SIG-M5 treated with dmso at 0.1 percent for 504 hours (cell line): ENCODE data around the gene SH2D6.
"Not testable (repeated sequence)": the region's sequence is repeated elsewhere in the genome, so short reads cannot be mapped to it uniquely, and the experiment has no call there.

Experiments
- DNase-seq: peaks from one replicate; lab custom pipeline; 2025; ENCODE audit not compliant: unreplicated experiment; lab: John Stamatoyannopoulos, UW

Gene SH2D6

DNA sequence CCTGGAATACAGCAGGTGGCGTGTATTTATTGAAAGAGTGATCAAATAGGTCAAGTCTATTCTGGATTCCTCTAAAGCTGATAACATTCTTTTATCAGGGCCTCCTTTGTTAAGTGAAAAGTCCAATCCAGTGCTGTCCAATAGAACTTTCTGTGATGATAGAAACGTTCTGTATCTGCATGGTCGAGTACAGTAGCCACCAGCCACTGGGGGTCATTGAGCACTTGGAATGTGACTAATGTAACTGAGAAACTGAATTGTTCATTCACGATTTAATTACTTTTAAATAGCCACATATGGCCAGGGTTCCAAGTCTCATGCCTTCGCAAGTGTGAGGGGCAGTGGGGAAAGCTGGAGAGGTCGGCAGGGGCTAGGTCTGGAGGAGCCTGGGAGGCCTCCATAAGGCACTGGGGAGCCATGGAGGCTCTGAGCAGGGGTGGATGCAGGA lies 20.5 kb downstream of the SH2D6 start:
- no peak for DNase-seq

DNA sequence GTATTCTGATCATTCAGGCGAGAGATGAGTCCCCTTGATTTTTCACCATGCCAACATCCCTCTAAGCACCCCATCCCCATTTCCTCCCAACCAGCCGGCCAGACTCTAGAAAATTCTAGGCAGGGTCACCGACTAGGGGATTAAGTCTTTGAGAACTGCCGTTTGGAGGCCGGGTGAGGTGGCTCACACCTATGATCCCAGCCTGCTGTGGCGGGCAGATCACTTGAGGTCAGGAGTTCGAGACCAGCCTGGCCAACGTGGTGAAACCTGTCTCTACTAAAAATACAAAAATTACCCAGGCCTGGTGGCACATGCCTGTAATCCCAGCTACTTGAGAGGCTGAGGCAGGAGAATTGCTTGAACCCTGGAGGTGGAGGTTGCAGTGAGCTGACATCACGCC lies 21.1 kb downstream of the SH2D6 start:
- DNase-seq = not testable (repeated sequence)

DNA sequence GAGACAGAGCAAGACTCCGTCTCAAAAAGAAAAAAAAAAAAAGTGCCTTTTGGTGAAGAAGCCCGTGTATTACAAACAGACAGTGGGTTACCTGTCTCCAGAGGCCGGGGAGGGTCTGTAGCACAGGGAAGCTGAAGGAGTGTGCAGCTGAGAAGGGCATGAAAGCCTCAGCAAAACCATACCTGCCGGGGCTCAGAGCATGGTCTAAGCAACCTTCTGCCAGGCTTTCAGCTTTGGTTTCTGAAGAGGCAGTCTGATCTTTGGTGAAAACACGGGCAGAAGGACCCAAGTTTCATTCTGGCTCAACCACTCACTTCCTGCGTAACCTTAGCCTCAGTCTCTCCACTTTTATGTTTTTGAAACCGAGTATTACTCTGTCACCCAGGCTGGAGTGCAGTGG lies 21.5 kb downstream of the SH2D6 start:
- no peak for DNase-seq

DNA sequence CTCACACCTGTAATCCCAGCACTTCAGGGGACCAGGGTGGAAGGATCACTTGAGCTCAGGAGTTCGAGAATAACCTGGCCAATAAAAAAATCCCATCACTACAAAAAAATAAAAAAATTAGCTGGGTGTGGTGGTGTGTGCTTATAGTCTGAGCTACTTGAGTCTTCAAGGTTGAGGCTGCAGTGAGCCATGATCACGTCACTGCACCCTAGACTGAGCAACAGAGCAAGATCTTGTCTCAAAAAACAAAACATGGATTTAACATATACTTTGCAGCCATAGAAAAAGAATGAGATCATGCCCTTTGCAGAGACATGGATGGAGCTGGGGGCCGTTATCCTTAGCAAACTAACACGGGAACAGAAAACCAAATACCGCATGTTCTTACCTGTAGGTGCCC lies 22.2 kb downstream of the SH2D6 start:
- DNase-seq = no peak

DNA sequence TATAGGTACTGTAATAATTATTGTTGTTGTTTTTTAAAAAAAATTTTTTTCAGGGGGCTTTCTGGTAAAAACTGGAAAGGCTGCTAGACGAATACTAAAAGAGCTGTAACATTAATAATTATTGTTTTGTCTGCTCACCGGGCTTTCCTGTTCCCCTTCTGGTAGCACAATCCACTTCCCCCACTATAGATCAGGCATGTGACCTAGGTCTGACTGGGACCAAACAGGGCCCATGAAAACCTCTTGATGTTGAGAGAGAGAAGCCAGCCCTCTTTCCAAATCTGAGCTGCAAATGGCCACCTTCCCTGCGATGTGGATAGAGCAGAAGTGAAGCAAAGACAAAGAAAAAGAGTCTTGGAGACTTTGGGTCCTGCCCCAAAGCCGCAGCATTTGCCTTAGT lies 23.4 kb downstream of the SH2D6 start:
- DNase-seq = no peak

DNA sequence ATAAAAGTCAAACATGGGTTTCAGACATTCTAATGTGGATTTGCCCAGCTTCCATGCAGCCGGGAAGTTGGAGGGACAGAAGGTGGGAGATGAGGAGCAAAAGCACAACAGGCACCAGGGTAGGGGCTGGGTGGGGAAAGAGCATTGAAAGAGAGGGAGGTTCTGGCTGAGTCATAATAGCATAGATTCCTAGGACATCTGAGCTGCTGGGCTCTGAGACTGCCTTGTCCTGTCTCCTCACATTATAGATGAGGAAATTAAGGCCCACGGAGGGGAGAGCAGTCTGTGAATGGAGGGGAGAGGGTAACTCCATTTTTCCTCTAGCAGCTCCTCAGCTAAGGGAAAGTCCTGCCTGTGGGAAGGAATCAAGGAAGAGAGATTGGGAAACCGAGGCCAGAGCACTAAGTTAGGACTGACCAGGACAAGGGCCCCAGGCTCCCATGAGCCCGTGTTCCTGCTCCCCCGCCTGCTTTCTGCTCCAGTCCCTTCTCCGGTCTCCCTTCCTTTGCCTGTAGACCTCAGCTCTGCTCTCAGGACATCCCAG lies 26.2 kb downstream of the SH2D6 start:
- no peak for DNase-seq

DNA sequence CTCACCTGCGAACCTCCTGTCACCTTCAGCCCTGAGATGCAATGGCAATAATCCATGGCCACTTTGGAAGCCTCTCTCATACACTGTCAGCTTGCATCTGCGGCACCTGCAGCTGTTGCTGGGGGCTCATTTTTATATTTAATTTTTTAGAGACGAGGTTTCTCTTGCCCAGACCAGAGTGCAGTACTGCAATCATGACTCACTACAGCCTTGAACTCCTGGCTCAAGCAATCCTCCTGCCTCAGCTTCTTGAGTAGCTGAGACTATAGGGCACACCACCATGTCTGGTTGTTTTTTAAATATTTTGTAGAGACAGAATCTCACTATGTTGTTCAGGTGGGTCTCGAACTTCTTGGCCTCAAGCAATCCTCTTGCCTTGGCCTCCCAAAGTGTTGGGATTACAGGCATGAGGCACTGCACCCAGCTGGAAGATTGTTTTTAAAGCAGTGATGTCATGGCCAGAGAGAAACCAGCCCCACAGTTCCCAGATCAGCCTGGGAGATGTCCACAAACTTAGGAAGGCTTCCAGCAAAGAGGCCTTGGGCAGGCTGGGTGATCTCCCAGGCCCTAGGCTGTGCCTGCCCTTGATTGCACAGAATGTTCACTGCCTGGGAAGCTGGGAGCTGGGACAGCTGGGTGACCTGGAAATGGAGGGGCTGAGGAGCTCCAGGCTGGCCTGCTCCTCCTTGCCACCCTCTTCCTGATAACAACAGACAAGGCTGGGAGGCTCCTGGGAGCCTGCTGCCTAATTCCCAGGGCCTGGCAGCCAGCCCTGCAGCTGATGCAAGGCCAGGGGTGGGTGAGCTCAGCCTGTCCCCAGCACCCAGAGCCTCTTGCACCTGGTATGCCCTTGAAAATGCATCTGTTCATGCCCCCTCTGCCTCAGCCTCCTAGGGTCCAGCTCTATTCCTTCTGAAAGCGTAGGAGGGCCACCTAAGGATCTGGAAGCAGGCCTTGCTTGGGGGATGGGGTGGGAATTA lies 27.1 kb downstream of the SH2D6 start:
- DNase-seq = no peak

DNA sequence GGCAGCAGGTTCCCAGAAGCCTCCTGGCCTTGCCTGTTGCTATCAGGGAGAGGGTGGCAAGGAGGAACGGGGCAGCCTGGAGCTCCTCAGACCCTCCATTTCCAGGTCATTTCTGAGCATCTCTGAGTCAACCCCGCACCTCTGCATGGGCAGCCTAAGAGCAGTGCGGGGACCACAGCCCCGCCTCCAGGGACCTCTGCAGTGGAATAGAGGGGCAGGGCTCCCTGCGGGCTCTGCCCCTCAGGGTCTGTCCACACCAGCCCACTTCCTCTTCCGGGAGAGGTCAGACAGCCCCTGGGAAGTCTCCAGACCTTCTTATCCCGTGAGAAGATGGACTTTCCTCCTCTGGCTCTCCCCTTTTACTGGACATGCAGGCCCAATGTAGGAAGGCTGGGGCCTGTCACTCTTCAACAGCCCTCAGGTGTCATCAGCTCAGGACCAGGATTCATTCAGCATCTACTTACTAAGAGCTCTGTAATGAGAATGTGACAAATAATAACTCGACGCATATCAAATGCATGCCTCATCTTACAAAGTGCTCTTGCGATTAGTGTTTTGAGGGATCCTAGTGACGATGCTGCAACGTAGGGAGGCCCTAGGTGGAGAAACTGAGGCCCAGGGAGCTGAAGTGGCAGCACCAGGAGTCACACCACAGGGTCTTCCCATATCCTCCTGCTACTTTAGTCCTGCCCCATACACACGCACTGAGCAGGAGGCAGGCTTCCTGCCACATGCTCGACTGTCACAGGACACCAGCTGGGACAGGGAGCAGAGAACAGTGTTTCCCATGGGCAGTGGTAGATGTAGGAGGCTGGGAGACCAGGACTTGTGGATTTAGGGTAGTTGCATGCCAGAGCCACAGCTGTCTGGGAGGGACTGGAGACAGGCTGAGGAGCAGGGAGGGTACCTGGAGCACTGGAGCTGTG lies 28.0 kb downstream of the SH2D6 start:
- DNase-seq = no peak

DNA sequence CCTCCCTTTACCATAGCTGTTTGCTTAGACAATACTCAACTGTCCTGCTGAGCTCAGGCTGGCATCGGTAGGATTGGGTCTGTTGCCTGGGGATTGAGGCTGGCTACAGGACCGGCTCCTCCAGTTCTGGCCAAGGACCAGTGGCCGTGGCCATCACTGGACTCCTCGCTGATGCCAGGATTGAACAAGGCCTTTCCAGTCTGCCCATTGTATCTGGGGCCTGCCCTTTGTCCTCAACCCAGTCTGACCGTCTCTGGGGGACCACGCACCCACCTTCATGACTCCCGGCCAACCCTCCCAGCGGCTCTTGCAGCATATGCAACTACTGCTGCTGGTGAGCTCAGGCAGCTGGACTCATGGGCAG lies 28.7 kb downstream of the SH2D6 start:
- no peak for DNase-seq

DNA sequence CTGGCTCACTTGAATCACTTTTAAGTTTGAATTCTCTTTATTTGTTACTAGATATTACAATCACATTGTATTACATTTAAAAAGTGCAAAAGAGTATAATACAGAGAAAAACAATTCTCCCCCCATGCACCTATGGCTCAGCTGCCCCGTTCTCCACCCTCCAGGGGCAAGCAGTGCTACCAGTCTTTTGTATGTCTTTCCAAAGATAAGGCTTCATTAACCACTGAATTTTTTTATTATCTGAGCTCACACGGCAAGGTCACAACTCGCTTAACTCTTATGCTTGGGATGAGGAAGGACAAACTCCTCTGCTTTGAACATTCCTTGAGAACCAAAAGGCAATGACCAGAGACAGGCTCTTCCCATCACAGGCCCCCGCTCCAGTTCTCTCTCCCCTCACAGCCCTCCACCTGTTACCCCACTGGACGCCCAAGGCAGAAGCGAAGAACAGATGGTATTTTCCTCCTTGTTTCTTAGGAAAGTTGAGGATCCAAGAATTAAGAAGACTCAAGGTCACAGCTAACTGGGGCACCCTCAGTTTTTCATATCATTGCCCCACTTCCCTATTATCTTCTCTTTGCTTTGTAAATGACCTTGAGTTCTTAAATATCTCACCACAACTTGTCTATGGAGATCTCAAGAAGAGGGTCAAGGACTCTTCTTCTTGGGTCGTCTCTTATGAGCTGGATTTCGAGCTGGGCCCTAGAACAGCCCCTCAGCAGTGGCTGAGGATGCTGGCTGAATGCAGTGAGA lies 30.1 kb downstream of the SH2D6 start:
- DNase-seq = no peak

DNA sequence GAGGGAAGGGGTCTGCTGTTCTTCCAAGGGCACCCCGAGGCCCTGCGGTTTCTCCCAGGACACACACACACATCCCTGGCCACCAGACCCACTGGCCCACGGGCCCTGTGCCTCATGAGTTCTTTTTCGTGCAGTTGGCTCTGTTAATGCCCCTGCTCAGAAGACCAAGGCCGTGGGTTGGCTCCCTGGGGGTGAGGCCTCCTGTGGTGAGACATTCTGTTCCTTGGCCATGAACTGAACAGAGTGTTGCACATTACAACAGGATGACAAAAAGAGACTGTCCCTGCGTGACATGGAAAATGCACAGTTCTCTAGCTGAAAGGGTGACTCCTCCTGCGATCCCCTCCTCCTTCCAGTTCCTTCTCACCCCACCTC lies 30.7 kb downstream of the SH2D6 start:
- DNase-seq = no peak

DNA sequence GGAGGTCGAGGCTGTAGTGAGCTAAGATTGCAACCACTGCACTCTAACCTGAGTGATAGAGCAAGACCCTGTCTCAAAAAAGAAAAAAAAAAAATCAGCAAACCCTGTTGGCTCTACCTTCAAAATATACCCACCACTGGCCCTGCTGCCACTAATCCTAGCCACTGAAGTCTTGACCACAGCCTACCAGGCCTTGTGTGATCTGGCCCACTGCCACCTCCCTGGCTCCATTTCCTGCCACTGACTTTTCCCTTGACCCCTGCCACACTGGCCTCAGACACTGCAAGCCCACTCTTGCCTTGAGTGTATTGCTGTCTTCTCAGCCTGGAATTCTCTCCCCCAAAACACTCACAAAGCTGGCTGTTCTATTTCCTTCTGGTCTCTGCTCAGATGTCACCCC lies 33.7 kb downstream of the SH2D6 start:
- no peak for DNase-seq

DNA sequence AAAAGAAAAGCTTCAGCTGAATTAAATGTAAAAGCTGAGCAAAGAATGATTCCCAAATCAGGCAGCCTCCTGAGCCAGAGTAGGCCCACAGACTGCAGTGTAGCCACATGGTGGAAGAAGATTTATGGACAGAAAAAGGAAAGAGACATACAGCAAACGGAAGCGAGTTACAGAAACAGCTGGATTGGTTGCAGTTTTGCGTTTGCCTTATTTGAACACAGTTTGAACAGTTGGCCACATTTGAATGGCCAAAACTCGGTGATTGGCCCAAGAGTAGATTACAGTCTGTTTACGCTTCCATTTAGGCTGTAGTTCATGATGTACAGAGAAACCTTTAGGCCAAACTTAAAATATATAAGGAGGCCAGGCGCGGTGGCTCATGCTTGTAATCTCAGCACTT lies 35.1 kb downstream of the SH2D6 start:
- no peak for DNase-seq

DNA sequence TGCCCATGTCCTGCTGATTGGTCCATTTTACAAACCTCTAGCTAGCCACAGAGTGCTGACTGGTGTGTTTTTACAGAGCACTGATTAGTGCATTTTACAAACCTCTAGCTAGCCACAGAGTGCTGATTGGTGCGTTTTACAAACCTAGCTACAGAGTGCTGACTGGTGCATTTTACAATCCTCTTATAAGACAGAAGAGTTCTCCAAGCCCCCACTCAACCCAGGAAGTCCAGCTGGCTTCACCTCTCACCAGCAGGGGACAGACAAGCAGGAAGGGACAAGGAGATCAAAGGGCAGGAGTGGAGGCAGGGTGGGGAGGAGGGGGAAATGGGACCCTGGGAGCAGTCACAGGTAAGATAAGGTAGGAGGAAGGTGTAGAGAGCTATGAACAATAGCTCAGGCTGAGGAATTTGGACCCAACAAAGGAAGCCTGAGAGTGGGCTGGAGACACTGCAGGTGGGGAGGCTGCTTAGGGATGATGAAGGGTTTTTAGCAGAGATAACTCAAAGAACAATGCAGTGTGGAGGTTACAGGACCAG lies 37.1 kb downstream of the SH2D6 start:
- no peak for DNase-seq

DNA sequence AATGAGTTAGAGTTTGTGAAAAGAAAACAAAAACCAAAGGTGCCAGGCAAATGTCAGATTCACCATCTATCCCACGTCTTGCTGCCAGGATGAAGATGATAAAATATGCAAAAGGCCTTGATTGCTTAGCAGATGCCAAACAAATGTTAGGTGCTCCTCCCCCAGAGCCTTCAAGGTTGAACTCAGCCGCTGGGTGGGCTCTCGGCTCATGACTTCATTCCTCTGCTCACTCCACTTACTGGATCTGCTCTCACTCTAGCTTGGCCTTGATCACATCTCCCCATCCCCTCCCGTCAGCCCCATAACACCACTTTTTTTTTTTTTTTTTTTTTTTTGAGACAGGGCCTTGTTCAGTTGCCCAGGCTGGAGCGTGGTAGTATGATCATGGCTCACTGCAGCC lies 38.5 kb downstream of the SH2D6 start:
- no peak for DNase-seq

DNA sequence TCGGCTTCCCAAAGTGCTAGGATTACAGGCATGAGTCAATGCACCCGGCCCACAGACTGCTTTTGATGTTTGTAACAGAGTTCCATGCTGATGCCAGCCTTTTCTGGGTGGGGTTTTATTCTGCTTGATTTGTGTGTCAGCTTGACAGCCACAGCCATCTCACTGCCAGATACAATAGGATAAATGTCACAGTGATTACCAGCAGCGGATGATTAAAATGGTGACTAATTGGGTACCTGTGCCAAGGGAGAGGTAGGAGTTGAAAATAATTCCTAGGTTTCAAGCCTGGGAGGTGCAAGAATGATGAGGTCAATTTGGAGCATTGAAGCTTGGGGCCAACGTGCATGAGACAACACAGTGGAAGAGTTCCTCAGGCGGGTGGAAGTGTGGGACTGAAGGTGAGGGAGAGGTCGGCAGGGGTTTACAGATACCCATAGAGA lies 39.4 kb downstream of the SH2D6 start:
- DNase-seq = no peak

DNA sequence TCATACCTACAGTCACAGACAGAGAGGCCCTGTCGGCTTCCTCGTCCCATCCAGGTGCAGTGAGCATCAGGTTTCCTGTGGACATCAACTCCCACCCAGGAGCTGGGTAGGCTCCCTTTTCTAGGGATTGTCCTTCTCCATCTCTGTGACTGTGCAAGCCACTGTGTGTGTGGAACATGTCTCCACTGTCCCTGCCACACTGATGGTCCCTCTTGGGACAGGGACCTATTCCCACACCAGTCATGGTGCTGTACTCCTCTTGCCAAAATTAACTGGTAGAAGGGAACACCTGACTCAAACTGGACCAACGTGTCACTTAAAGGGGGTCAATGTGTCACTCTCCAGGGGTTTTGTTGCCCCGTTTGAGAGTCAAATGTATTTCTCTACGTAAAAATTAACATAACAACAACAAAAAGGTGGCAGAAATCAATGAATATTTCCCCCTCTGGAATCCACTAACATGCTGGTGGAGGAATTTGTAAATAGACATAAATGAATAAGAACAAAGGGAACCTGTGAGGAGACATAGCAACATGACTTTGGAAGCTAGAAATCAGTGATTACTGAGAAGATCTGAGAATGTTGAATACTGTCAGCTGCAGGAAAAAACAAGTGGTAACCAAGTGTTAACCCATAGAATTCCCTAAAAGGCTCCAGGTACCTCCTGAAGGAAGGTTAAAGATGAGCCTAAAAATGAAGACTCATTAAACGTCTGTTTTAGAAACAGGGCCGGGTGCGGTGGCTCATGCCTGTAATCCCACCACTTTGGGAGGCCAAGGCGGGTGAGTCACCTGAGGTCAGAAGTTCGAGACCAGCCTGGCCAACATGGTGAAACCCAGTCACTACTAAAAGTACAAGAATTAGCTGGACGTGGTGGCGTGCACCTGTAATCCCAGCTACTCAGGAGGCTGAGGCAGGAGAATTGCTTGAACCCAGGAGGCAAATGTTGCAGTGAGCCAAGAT lies 40.4 kb downstream of the SH2D6 start:
- no peak for DNase-seq

DNA sequence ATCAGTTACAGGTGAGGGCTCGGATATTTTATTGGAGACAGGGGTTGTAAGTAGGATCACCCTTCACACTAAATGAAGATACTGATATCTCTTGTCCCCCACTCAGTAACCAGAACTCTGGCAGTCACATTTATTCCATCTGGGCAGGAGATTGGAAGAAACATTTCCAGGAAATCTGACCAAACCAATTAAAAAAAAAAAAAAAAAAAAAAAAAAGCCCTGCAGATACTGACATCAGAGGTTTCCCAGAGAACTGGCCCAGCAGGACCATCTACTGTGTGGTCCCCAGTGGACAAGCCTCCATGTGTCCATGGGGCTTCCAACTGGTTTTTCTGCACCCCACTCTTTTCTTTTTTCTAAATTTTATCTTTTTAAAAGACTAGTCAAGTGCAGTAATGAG lies 41.3 kb downstream of the SH2D6 start:
- DNase-seq = no peak

DNA sequence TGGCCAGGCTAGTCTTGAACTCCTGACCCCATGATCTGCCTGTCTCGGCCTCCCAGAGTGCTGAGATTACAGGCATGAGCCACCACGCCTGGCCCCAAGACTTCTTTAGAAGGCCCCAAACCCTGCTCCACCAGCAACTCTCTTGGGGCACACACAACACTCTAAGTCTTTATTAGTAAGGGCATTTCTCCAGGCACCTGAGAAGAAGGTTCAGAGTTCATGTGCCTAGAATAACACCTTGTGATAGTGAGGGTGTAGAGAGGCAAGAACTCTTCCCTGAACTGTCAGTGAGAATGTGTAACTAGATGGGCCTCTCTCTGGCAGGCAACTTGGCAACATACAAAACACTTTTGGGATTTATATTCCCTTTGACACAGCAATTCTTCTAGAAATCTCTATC lies 43.8 kb downstream of the SH2D6 start:
- DNase-seq = no peak
